ENCODE results near the gene WHRN.

DNA sequence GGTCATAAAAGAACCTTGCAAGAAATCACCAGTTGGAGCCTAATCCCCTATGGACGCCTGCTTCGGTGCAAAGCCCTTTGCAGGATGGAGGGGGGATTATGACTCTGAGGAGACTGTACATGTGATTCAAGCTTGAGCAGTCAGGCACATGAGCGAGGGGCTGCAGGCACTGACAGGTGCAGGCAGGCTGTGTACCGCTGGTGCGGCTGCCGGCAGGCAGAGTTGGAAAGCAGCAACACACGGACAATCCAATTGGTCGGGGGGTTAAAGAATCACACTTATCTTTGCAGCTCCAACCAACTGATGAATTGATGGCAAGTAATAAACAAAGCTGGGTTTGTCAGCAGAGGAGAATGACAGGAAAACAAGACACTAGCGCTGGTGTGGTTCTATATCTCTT lies 5.7 kb downstream of the WHRN start:
- TF ChIP-seq, protein P1, sequence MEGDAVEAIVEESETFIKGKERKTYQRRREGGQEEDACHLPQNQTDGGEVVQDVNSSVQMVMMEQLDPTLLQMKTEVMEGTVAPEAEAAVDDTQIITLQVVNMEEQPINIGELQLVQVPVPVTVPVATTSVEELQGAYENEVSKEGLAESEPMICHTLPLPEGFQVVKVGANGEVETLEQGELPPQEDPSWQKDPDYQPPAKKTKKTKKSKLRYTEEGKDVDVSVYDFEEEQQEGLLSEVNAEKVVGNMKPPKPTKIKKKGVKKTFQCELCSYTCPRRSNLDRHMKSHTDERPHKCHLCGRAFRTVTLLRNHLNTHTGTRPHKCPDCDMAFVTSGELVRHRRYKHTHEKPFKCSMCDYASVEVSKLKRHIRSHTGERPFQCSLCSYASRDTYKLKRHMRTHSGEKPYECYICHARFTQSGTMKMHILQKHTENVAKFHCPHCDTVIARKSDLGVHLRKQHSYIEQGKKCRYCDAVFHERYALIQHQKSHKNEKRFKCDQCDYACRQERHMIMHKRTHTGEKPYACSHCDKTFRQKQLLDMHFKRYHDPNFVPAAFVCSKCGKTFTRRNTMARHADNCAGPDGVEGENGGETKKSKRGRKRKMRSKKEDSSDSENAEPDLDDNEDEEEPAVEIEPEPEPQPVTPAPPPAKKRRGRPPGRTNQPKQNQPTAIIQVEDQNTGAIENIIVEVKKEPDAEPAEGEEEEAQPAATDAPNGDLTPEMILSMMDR (IDR thresholded peaks at IDR 0.05; ENCODE audit: insufficient read depth, low read length, poor library complexity, severe bottlenecking): no peak
- TF ChIP-seq EZH2phosphoT487 (conservative IDR thresholded peaks at IDR 0.05; ENCODE audit: low read length): no peak
